ENCODE data around the gene NAPSA. TPM values are rescaled to one million over a fixed set of nuclear protein-coding genes. Genes with fewer than 3 reads are reported as not detected.

Gene NAPSA
- total and polyA plus RNA-seq, 8 donors = 0.78 to 4.6 (median 2.3) TPM

DNA sequence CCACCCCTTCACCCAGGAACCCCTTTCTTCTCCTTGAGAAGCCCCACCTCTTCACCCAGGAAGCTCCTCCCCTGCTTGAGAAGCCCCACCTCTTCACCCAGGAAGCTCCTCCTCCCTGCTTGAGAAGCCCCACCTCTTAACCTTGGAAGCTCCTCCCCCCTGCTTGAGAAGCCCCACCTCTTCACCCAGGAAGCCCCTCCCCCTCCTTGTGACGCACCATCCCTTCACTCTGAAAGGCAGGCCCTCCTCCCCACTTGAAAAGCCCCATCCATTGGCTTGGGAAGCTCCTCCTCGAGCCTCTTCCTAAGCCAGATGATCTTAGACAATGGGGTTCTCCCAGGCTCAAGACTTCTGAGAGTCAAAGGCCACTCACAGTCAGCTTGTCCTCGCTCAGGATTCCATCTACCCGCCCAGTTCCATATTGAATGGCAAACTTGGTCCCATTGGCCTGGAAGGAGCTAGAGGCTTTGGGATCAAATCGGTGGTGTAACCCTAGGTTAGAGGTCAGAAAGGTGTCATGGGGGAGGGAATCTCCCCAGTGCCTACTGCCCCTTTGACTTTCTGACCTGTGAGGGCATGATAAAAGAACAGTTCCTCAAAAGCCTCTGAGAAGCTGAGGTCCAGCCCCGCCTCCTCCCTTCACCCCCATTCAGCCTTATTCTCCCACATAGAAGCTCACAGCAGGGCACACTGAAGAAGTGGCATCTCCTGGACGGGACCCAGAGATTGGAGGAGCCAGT lies 4.0 kb downstream of the NAPSA start:
- Histone ChIP-seq H3K27ac (no peak overlapping the region), H3K4me1 (no peaks in the 10 kb centered on the region), H3K9me3 (no peaks in the 10 kb centered on the region), H3K36me3 (no peaks in the 10 kb centered on the region), H3K27me3 (no peaks in the 10 kb centered on the region), H3K4me3 (no peak overlapping the region)
- WGBS, 2 donors = 92 to 95% methylated on average over 6 to 7 of the region's 7 CpGs
- no peak for FAIRE-seq
- DNase-seq = no peak
- TF ChIP-seq, protein P1, sequence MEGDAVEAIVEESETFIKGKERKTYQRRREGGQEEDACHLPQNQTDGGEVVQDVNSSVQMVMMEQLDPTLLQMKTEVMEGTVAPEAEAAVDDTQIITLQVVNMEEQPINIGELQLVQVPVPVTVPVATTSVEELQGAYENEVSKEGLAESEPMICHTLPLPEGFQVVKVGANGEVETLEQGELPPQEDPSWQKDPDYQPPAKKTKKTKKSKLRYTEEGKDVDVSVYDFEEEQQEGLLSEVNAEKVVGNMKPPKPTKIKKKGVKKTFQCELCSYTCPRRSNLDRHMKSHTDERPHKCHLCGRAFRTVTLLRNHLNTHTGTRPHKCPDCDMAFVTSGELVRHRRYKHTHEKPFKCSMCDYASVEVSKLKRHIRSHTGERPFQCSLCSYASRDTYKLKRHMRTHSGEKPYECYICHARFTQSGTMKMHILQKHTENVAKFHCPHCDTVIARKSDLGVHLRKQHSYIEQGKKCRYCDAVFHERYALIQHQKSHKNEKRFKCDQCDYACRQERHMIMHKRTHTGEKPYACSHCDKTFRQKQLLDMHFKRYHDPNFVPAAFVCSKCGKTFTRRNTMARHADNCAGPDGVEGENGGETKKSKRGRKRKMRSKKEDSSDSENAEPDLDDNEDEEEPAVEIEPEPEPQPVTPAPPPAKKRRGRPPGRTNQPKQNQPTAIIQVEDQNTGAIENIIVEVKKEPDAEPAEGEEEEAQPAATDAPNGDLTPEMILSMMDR (IDR thresholded peaks at IDR 0.05) = no peak
- intact Hi-C loops (cut with DNase I) = loop anchor here in 1 of 3 donors (5.0 kb wide), 1 partner anchor 101 kb away; no protein-coding TSS in a partner anchor
- no peak for ATAC-seq

- FAIRE-seq (no peak), ATAC-seq (no peak), DNase-seq (peak in 2 of 6 donors; percentile 19 to 57)
- Histone ChIP-seq H3K27ac (no peak overlapping the region), H3K27me3 (no peaks in the 10 kb centered on the region), H3K4me3 (no peak overlapping the region), H3K36me3 (no peaks in the 10 kb centered on the region), H3K4me1 (no peaks in the 10 kb centered on the region), H3K9me3 (no peaks in the 10 kb centered on the region)
- intact Hi-C loops (cut with DNase I) = loop anchor here in 2 of 3 donors (5.0 to 10.0 kb wide), 2 partner anchors 105 to 423 kb away; no protein-coding TSS in a partner anchor
- TF ChIP-seq, protein P1 (IDR thresholded peaks at IDR 0.05) = no peak
- WGBS, 2 donors = 94 to 96% methylated on average over 10 to 11 of the region's 11 CpGs
These were observed 6.1 kb downstream of the NAPSA start for GRCh38 chr19:50359328-50359818.

- TF ChIP-seq, protein P1 (IDR thresholded peaks at IDR 0.05) = no peak
- H3K36me3 ChIP-seq = no peaks in the 10 kb centered on the region
- intact Hi-C loops (cut with DNase I) = loop anchor here in 2 of 3 donors (5.0 to 10.0 kb wide), 2 partner anchors 106 to 424 kb away; no protein-coding TSS in a partner anchor
- FAIRE-seq (no peak), DNase-seq (peak; percentile 69 to 91 (median 80)), ATAC-seq (peak; percentile 69 to 79 (median 72))
- H3K27ac ChIP-seq = peak overlapping the region in 3 of 4 donors; percentile 73 to 89 (median 89)
- no peaks in the 10 kb centered on the region for H3K27me3 ChIP-seq
- 26% methylated on average over 54 of the region's 54 CpGs for WGBS, 2 donors
- H3K4me1 ChIP-seq = no peaks in the 10 kb centered on the region
- H3K9me3 ChIP-seq = no peaks in the 10 kb centered on the region
- peak overlapping the region; percentile 10 to 53 (median 28) for H3K4me3 ChIP-seq
These were observed 6.7 kb downstream of the NAPSA start for GRCh38 chr19:50358483-50359327.

DNA sequence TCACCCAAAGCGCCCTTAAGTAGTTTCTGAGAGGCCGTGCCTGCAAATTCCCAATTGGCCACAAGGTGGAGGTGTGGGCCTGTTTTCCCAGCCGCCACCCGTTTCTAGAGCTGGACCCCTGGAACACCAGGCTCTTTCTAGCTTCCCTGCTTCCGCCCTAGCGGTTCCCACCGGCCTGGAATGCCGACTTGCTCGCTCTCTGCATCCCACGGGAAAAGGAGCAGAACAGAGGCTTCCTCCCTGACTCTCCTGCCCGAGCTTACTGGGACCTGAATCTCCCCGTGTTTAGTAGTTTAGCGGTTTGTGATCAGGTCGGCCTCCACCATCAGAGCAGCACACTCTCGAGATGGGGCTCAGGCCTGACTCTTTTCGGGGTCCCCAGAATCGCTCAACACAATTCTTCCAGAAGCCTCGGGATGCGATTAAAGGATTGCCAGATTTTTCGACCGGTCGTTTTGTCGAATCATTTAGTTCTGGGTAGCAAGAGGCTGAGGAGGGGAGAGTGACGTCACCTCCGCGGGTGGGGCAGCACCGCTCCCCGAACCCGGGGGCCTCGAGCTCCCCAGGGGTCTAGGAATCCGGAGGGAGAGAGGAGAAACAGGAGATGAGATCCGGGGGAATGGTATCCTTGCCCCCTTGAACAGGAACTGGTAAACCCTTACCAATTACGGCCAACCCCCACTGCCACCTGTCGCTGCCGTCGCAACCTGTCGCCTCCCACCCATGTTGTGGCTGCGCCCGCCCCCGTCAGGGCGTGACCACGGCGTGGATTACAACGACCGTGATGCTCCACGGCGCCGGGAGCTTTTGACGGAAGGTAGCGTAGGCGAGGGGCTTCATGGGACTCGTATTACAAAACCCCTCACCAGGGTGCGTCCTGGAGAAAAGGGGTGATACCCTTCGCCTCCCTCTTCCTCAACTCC lies 8.0 kb downstream of the NAPSA start:
- Histone ChIP-seq H3K4me3 (peak overlapping the region; percentile 23 to 53 (median 42)), H3K4me1 (no peaks in the 10 kb centered on the region), H3K36me3 (no peaks in the 10 kb centered on the region), H3K27ac (peak overlapping the region; percentile 73 to 89 (median 85)), H3K27me3 (no peaks in the 10 kb centered on the region), H3K9me3 (no peaks in the 10 kb centered on the region)
- ATAC-seq (peak; percentile 76 to 90 (median 86)), DNase-seq (peak; percentile 67 to 88 (median 83)), FAIRE-seq (no peak)
- TF ChIP-seq, protein P1 (IDR thresholded peaks at IDR 0.05) = peak; percentile 71 to 81 (median 77)
- WGBS, 2 donors = 6 to 8% methylated on average over 53 to 54 of the region's 54 CpGs
- intact Hi-C loops (cut with DNase I) = loop anchor here in 2 of 3 donors (5.0 to 10.0 kb wide), 2 partner anchors 107 to 425 kb away; no protein-coding TSS in a partner anchor
